ENCODE data around the gene MBD6.

GRCh38 chr12:57487597-57488401 is 34.8 kb upstream of the MBD6 start, which contains the start of gene MARS1:
- TF ChIP-seq CTCF (IDR thresholded peaks at IDR 0.05; ENCODE audit: low read length) (peak; percentile 41), EZH2 (optimal IDR thresholded peaks at IDR 0.05; ENCODE audit: low read depth, low read length) (no peak), EZH2phosphoT487 (IDR thresholded peaks at IDR 0.05; ENCODE audit: low read length) (no peak)

All from MM.1S (cell line).